Esophagus muscularis mucosa (tissue), 4 donors: Measurements from ENCODE around the gene AQP12B.

ENCODE experiments used
- EP300 ChIP-seq: sonication (generic); formaldehyde crosslinking; IDR thresholded peaks from one replicate; pipeline ENCODE4 v1.6.1; 2017; ENCODE audit warnings: antibody characterized with exemption
- POLR2A ChIP-seq: fragments of 450-650 bp; IDR thresholded peaks from one replicate; pipeline ENCODE4 v1.6.1; 2017; ENCODE audit warnings: antibody characterized with exemption, moderate library complexity, mild to moderate bottlenecking, low read depth
- POLR2AphosphoS5 ChIP-seq, 2 donors: sonication (generic); formaldehyde crosslinking; IDR thresholded peaks; one replicate each; pipeline ENCODE4 v1.6.1; 2017; ENCODE audit warnings: antibody characterized with exemption in 2 of 2
- TF ChIP-seq, protein P1 (sequence below), 3 experiments: fragments of 200-600 bp in 2 of 3; fragments of 450-650 bp in 1 of 3; sonication (generic) in 2 of 3; IDR thresholded peaks; one replicate each; pipeline ENCODE4 v1.5.1; 2017 to 2019; ENCODE audit warnings: antibody characterized with exemption in 3 of 3, mild to moderate bottlenecking in 2 of 3, moderate library complexity in 1 of 3

DNA sequence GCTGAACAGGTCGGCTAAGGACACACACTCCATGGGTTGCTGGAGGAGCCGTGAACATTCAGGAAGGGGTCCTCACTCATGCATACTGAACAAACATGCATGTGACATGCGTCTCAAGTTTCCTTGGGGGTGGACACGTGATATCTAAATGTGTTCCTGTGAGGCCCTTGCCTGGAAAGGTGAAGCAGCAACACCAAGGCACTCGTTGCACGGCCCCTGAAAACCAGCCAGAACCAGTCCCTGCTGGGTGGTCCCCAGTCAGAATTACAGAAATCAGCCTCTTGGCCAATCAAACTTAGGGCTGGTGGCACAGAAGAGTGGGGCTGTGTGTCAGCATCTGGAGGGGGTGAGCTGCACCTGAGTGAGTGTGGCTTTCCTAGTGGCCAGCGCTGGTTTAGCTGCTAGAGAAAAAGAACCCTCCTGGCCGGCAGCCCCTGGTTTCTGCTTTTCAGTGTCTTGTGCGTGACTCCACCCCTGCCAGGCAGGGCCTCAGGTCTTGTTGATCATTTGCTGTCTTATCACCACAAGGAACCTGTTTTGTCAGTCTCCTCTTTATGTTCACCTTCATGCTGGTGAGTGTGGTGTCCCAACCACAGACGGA, 3.2 kb upstream of the AQP12B start:
- TF ChIP-seq POLR2A (no peak), POLR2AphosphoS5 (IDR thresholded peaks at IDR 0.05) (no peak), EP300 (no peak)
- TF ChIP-seq, protein P1, sequence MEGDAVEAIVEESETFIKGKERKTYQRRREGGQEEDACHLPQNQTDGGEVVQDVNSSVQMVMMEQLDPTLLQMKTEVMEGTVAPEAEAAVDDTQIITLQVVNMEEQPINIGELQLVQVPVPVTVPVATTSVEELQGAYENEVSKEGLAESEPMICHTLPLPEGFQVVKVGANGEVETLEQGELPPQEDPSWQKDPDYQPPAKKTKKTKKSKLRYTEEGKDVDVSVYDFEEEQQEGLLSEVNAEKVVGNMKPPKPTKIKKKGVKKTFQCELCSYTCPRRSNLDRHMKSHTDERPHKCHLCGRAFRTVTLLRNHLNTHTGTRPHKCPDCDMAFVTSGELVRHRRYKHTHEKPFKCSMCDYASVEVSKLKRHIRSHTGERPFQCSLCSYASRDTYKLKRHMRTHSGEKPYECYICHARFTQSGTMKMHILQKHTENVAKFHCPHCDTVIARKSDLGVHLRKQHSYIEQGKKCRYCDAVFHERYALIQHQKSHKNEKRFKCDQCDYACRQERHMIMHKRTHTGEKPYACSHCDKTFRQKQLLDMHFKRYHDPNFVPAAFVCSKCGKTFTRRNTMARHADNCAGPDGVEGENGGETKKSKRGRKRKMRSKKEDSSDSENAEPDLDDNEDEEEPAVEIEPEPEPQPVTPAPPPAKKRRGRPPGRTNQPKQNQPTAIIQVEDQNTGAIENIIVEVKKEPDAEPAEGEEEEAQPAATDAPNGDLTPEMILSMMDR (IDR thresholded peaks at IDR 0.05): no peak
